ENCODE data around the gene WDR6. TPM values are rescaled to one million over a fixed set of nuclear protein-coding genes. Genes with fewer than 3 reads are reported as not detected.
A peak's percentile ranks its signal among the peaks of the same experiment; 100 is the strongest.

WDR6 gene
- total and polyA plus RNA-seq, 9 of the 15 experiments (the other 6 are each of a cell fraction or from before 2014, with no cell fraction given) = 8.9 to 90.6 (median 44.7) TPM

DNA sequence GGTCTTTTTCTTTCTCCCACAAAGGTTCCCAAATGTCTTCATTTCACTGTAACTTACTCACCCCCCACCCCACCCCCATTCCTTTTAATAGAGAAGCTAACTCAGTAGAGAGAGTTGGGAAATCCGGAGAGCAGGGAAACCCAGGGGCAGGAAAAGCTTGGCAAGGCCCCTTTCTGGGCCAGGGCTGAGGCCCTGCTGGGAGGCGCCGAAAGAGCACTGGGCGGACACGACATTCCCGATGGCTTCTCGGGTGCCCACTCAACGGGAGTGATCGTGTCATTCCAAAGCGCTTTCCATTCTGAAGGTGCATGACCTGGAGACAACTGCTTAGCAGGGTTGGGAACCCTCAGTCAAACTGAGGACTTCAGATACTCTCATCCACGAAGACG lies 12.7 kb downstream of the WDR6 start (continued):
- TF ChIP-seq ZNF318 (IDR thresholded peaks at IDR 0.05; ENCODE audit: borderline replicate concordance in 1 of 2, low read depth in 1 of 2) (no peak), RNF2 (IDR thresholded peaks at IDR 0.05) (no peak), FOSL1 (tag; conservative IDR thresholded peaks at IDR 0.05) (no peak), BACH1 (tag; IDR thresholded peaks at IDR 0.05) (no peak), MYC (IDR thresholded peaks at IDR 0.05; ENCODE audit: low read depth, low read length) (no peak), MYC (CRISPR knock-in tag; IDR thresholded peaks at IDR 0.05; ENCODE audit: borderline replicate concordance, low read depth) (no peak), NCOA1 (IDR thresholded peaks at IDR 0.05; ENCODE audit: low read depth) (no peak), GABPB1 (CRISPR knock-in tag; IDR thresholded peaks at IDR 0.05) (0 out of 2 replicates have a peak, but pooled peaks have one; percentile 18), RBM39 (optimal IDR thresholded peaks at IDR 0.05; ENCODE audit: low read depth, low read length) (no peak)
- TF ChIP-seq, protein P1, sequence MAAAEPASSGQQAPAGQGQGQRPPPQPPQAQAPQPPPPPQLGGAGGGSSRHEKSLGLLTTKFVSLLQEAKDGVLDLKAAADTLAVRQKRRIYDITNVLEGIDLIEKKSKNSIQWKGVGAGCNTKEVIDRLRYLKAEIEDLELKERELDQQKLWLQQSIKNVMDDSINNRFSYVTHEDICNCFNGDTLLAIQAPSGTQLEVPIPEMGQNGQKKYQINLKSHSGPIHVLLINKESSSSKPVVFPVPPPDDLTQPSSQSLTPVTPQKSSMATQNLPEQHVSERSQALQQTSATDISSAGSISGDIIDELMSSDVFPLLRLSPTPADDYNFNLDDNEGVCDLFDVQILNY (CRISPR knock-in tag; IDR thresholded peaks at IDR 0.05) = no peak
